ENCODE results near the gene ZNF148.
A peak's percentile ranks its signal among the peaks of the same experiment; 100 is the strongest.
"Not testable (repeated sequence)": the region's sequence is repeated elsewhere in the genome, so short reads cannot be mapped to it uniquely, and the experiment has no call there.

ZNF148 gene

GRCh38 chr3:125375950-125376679, 990 bp upstream of the ZNF148 start:
- DNase-seq = peak; percentile 61

- peak; percentile 66 for DNase-seq
These were observed 577 bp downstream of the ZNF148 start for GRCh38 chr3:125374501-125374995.

- DNase-seq = no peak
These were observed 7.5 kb downstream of the ZNF148 start for GRCh38 chr3:125367403-125368230.

GRCh38 chr3:125366132-125366531, 9.0 kb downstream of the ZNF148 start:
- DNase-seq = no peak

- DNase-seq = peak; percentile 11
These were observed 15.4 kb downstream of the ZNF148 start for GRCh38 chr3:125359700-125360099.

- DNase-seq = no peak
These were observed 16.2 kb downstream of the ZNF148 start for GRCh38 chr3:125358923-125359322.

GRCh38 chr3:125357837-125358236, 17.3 kb downstream of the ZNF148 start:
- DNase-seq = no peak

GRCh38 chr3:125357032-125357658, 18.0 kb downstream of the ZNF148 start:
- DNase-seq = no peak

- no peak for DNase-seq
These were observed 18.7 kb downstream of the ZNF148 start for GRCh38 chr3:125356140-125357026.

GRCh38 chr3:125353659-125354058, 21.5 kb downstream of the ZNF148 start:
- DNase-seq = no peak

- no peak for DNase-seq
These were observed 22.0 kb downstream of the ZNF148 start for GRCh38 chr3:125353128-125353527.

GRCh38 chr3:125351814-125352456, 23.2 kb downstream of the ZNF148 start:
- DNase-seq = no peak

GRCh38 chr3:125351152-125351551, 24.0 kb downstream of the ZNF148 start:
- DNase-seq = no peak

- no peak for DNase-seq
These were observed 24.5 kb downstream of the ZNF148 start for GRCh38 chr3:125350597-125350996.

- no peak for DNase-seq
These were observed 25.5 kb downstream of the ZNF148 start for GRCh38 chr3:125349556-125350165.

- DNase-seq = no peak
These were observed 26.1 kb downstream of the ZNF148 start for GRCh38 chr3:125349055-125349454.

GRCh38 chr3:125343367-125343766, 31.8 kb downstream of the ZNF148 start:
- DNase-seq = not testable (repeated sequence)

GRCh38 chr3:125340121-125340520, 35.0 kb downstream of the ZNF148 start:
- DNase-seq = no peak

- DNase-seq = no peak
These were observed 37.6 kb downstream of the ZNF148 start for GRCh38 chr3:125337506-125337905.

- DNase-seq = no peak
These were observed 40.2 kb downstream of the ZNF148 start for GRCh38 chr3:125334675-125335560.
